Measurements from ENCODE around the gene DUOX2.

- TF ChIP-seq CTCF (IDR thresholded peaks at IDR 0.05) (no peak), POLR2A (IDR thresholded peaks at IDR 0.05) (no peak)
Observed at GRCh38 chr15:45088801-45089711, 24.9 kb downstream of the DUOX2 start.

All from esophagus squamous epithelium (tissue), 4 donors.